Activated CD4-positive, alpha-beta memory T cell treated with anti-CD3 and anti-CD28 coated beads for 36 hours (primary cell): ENCODE results near the gene COL9A1. TPM values are rescaled to one million over a fixed set of nuclear protein-coding genes. Genes with fewer than 3 reads are reported as not detected.

Source experiments
- CTCF ChIA-PET: fragments of 350-600 bp; sonication (Branson Sonifier 250); formaldehyde crosslinking; loops from one replicate; lab custom pipeline; 2021; ENCODE audit warnings: antibody characterized with exemption, inconsistent platforms; lab: Charles Lee
- POLR2A ChIA-PET: fragments of 350-600 bp; sonication (Branson Sonifier 250); formaldehyde crosslinking; loops from one replicate; lab custom pipeline; 2021; ENCODE audit warnings: antibody characterized with exemption; lab: Charles Lee
- DNase-seq: peaks from one replicate; pipeline ENCODE4 v3.0.0-alpha.2; 2020
- H3K27ac Mint-ChIP-seq: one replicate; pipeline ENCODE4 v1.8.0; 2021; ENCODE audit warnings: mixed read lengths
- H3K27me3 Mint-ChIP-seq: one replicate; pipeline ENCODE4 v1.8.0; 2021; ENCODE audit warnings: mixed read lengths
- H3K36me3 Mint-ChIP-seq: one replicate; pipeline ENCODE4 v1.8.0; 2021; ENCODE audit warnings: mixed read lengths
- H3K4me1 Mint-ChIP-seq: one replicate; pipeline ENCODE4 v1.8.0; 2021; ENCODE audit warnings: low read depth, mixed read lengths
- H3K4me3 Mint-ChIP-seq: one replicate; pipeline ENCODE4 v1.8.0; 2021; ENCODE audit warnings: mild to moderate bottlenecking, mixed read lengths
- H3K9me3 Mint-ChIP-seq: one replicate; pipeline ENCODE4 v1.8.0; 2021; ENCODE audit warnings: mixed read lengths
- intact Hi-C: fragments of 100-400 bp; cut with micrococcal nuclease; formaldehyde crosslinking; loops from one replicate; pipeline ENCODE4 v1.15.1; 2023
- total RNA-seq, 2 experiments: library from RNA; stranded (reverse); gene quantifications; one replicate each; pipeline ENCODE4 v1.2.3, GENCODE V29; 2021

Gene COL9A1
- total RNA-seq, 2 experiments from 2014 or later, result not detected

DNA sequence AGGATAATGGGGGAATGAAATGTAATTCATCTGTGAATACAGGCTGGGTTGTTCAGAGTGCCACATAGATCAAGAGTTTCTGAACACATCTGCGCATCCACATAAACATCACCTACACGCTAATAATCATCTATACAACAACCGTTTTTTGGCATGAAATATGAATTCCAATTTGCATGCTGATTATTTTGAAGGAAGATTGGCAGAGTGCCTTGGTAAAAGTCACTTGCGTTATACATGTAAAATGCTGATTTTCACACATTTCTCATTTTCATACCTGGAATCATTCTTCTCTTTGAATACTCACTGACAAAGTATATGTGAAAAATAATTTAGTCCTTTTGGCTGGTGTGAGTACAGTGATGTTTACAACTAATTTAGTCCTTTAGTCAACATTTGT, 17.7 kb downstream of the COL9A1 start:
- peaks cover 32% of the 10 kb centered on the region for H3K27me3 Mint-ChIP-seq
- no peak overlapping the region for H3K27ac Mint-ChIP-seq
- ChIA-PET CTCF (interaction anchor here (2.2 kb wide), 1 partner anchor 25 kb away, joined by 5 read pairs; no protein-coding TSS in a partner anchor), POLR2A (no interaction called here)
- no peaks in the 10 kb centered on the region for H3K4me1 Mint-ChIP-seq
- no peaks in the 10 kb centered on the region for H3K9me3 Mint-ChIP-seq
- intact Hi-C loops, result no loop called here
- no peak overlapping the region for H3K4me3 Mint-ChIP-seq
- no peaks in the 10 kb centered on the region for H3K36me3 Mint-ChIP-seq
- DNase-seq, result no peak

DNA sequence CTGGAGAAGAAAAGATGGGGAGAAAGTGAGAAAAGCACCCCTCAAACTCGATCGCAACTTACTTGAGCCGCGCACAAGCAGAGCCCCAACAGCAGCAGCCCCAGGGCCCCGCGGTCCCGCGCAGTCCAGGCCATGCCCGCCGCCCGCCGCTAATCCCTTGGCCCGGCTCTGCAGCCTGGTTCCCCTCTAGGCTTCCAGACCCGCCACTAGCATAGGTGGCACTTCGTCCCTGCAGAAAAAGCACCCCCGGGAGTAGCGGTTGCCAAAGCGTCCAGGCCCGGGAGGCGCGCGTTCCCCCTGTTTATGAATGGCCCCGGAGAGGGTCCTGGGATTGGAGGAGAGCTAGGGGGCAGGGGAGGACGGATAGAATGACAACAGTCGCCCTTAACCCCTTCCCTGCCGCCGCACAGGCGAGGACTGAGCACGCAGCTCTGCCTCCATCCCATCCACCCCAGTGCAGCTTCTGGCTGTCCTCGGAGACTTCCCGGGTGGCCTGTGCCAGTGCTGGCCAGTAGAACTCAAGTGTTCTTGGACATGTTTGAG, 19.9 kb downstream of the COL9A1 start:
- intact Hi-C loops, result no loop called here
- H3K27ac Mint-ChIP-seq, result no peak overlapping the region
- no peaks in the 10 kb centered on the region for H3K9me3 Mint-ChIP-seq
- no peak for DNase-seq
- CTCF ChIA-PET, result interaction anchor here (1.5 to 2.2 kb wide), 2 partner anchors 26 to 27 kb away, joined by 3 to 5 read pairs; no protein-coding TSS in a partner anchor
- no peak overlapping the region for H3K4me3 Mint-ChIP-seq
- POLR2A ChIA-PET, result no interaction called here
- no peaks in the 10 kb centered on the region for H3K4me1 Mint-ChIP-seq
- H3K36me3 Mint-ChIP-seq, result no peaks in the 10 kb centered on the region
- H3K27me3 Mint-ChIP-seq, result peaks cover 36% of the 10 kb centered on the region

DNA sequence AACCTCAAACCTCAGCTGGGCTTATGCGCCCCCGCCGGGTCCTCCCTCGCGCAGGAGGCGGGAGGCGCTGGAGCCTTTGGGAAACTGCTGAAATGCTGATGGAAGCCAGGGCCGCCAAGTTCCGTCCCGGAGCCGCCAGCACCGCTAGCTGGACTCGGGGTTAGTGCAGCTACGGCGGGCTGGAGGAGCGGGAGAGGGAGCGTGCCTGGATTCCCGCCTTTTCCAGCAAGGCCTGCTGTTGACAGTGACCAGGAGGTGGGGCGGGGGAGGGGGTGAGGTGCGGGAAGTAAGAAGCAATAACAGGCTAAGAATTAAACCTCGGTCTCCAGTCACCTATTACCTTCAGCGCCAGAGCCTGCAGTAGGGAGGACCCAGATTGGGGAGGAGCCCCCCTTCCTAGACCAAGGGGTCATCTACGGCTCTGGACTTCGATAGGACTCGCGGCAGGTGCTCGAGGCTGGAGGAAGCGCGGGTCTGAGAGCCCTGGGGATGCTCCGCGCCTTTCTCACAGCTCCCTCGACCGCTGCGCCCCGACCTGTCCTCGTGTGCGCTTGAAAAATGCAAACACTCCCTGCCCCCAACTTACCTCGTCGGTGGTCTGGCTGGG, 20.5 kb downstream of the COL9A1 start:
- H3K9me3 Mint-ChIP-seq, result no peaks in the 10 kb centered on the region
- H3K36me3 Mint-ChIP-seq, result no peaks in the 10 kb centered on the region
- intact Hi-C loops, result no loop called here
- H3K4me3 Mint-ChIP-seq, result no peak overlapping the region
- no peaks in the 10 kb centered on the region for H3K4me1 Mint-ChIP-seq
- H3K27ac Mint-ChIP-seq, result no peak overlapping the region
- CTCF ChIA-PET, result no interaction called here
- no peak for DNase-seq
- POLR2A ChIA-PET, result no interaction called here
- peaks cover 39% of the 10 kb centered on the region for H3K27me3 Mint-ChIP-seq

DNA sequence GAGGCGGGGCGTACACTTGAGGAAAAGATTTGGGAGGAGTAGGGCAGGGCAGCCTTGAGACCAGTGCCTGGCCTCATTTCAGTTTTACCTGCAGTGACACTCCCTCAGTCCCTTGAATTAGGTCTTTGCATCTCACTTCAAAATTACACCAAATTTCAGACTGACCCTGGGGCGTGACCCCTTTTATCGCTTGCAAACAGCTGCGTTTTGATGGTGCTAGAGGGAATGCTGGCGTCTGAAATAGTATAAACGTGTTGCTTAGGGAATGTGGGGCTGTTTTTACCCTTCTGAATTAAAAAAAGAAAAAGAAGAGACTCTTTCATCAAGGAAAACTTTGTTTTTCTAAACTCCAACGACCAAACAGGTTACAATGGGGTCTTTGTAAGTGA, 21.0 kb downstream of the COL9A1 start:
- ChIA-PET CTCF (no interaction called here), POLR2A (no interaction called here)
- Mint-ChIP-seq H3K4me1 (no peaks in the 10 kb centered on the region), H3K27ac (no peak overlapping the region), H3K36me3 (no peaks in the 10 kb centered on the region), H3K9me3 (no peaks in the 10 kb centered on the region), H3K27me3 (peaks cover 39% of the 10 kb centered on the region), H3K4me3 (no peak overlapping the region)
- no peak for DNase-seq
- intact Hi-C loops, result no loop called here

DNA sequence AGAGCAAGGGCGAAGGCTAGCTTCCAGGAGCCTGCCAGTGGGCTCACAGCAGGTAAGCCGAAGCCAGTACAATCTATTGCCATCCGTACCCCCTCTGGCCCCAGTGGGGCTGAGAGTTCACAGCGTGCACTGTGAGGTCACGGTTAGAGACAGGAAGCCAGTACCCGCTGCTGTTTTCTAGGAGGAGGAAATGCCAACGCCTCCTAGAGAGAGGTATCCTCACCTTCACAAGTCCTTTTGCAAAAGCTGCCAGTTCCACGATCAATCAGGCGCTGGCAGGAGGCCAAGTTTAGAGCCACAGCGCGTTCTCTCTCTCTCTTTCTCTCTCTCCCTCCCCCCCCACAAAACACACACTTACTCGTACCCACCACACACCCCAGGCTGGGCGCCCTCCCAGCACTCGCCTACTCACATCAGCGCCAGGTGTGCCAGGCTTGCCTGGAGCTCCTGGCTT, 22.5 kb downstream of the COL9A1 start:
- intact Hi-C loops, result no loop called here
- CTCF ChIA-PET, result no interaction called here
- no peaks in the 10 kb centered on the region for H3K9me3 Mint-ChIP-seq
- no peaks in the 10 kb centered on the region for H3K36me3 Mint-ChIP-seq
- H3K4me3 Mint-ChIP-seq, result no peak overlapping the region
- POLR2A ChIA-PET, result no interaction called here
- no peaks in the 10 kb centered on the region for H3K4me1 Mint-ChIP-seq
- no peak for DNase-seq
- no peak overlapping the region for H3K27ac Mint-ChIP-seq
- peaks cover 39% of the 10 kb centered on the region for H3K27me3 Mint-ChIP-seq

GRCh38 chr6:70277470-70277869, 25.4 kb downstream of the COL9A1 start:
- Mint-ChIP-seq H3K4me1 (no peaks in the 10 kb centered on the region), H3K27ac (no peak overlapping the region), H3K36me3 (no peaks in the 10 kb centered on the region), H3K27me3 (peaks cover 23% of the 10 kb centered on the region), H3K9me3 (no peaks in the 10 kb centered on the region), H3K4me3 (no peak overlapping the region)
- intact Hi-C loops, result no loop called here
- no peak for DNase-seq
- ChIA-PET POLR2A (no interaction called here), CTCF (no interaction called here)

- Mint-ChIP-seq H3K27me3 (peaks cover 7% of the 10 kb centered on the region), H3K4me3 (no peak overlapping the region), H3K36me3 (no peaks in the 10 kb centered on the region), H3K27ac (no peak overlapping the region), H3K9me3 (no peaks in the 10 kb centered on the region), H3K4me1 (no peaks in the 10 kb centered on the region)
- ChIA-PET POLR2A (no interaction called here), CTCF (no interaction called here)
- intact Hi-C loops, result no loop called here
- DNase-seq, result no peak
Measured at GRCh38 chr6:70274338-70274737, 28.5 kb downstream of the COL9A1 start.

DNA sequence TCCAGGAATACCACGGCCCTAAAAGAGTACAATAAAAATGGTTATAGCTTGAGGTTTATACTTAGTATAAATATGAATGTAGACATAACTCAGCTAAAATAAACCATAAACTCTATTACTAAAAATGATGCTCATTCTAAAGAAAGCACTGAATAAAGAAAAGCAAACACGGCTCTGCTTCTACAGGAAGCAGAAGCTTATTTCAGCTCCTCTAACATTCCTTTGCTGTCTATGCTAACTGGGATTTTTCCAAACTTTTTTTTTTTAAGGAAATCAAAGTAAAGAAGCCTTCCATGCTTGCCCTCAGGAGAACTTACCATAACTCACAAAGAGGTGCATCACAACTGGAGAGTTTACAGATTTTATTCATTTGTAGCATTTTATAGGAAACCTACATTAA, 30.8 kb downstream of the COL9A1 start:
- no peaks in the 10 kb centered on the region for H3K9me3 Mint-ChIP-seq
- ChIA-PET CTCF (no interaction called here), POLR2A (no interaction called here)
- H3K4me3 Mint-ChIP-seq, result no peak overlapping the region
- no peak overlapping the region for H3K27ac Mint-ChIP-seq
- no peaks in the 10 kb centered on the region for H3K4me1 Mint-ChIP-seq
- intact Hi-C loops, result no loop called here
- H3K27me3 Mint-ChIP-seq, result peaks cover 5% of the 10 kb centered on the region
- H3K36me3 Mint-ChIP-seq, result no peaks in the 10 kb centered on the region
- no peak for DNase-seq

GRCh38 chr6:70270287-70271005, 32.4 kb downstream of the COL9A1 start:
- H3K27ac Mint-ChIP-seq, result no peak overlapping the region
- H3K4me3 Mint-ChIP-seq, result no peak overlapping the region
- peaks cover 5% of the 10 kb centered on the region for H3K27me3 Mint-ChIP-seq
- DNase-seq, result no peak
- CTCF ChIA-PET, result no interaction called here
- H3K36me3 Mint-ChIP-seq, result no peaks in the 10 kb centered on the region
- no peaks in the 10 kb centered on the region for H3K4me1 Mint-ChIP-seq
- POLR2A ChIA-PET, result no interaction called here
- H3K9me3 Mint-ChIP-seq, result no peaks in the 10 kb centered on the region
- intact Hi-C loops, result no loop called here

- no peaks in the 10 kb centered on the region for H3K36me3 Mint-ChIP-seq
- H3K4me3 Mint-ChIP-seq, result no peak overlapping the region
- H3K4me1 Mint-ChIP-seq, result no peaks in the 10 kb centered on the region
- CTCF ChIA-PET, result no interaction called here
- POLR2A ChIA-PET, result no interaction called here
- intact Hi-C loops, result no loop called here
- peaks cover 2% of the 10 kb centered on the region for H3K27me3 Mint-ChIP-seq
- no peaks in the 10 kb centered on the region for H3K9me3 Mint-ChIP-seq
- no peak for DNase-seq
- H3K27ac Mint-ChIP-seq, result no peak overlapping the region
Measured at GRCh38 chr6:70266142-70266541, 36.7 kb downstream of the COL9A1 start.

- CTCF ChIA-PET, result no interaction called here
- Mint-ChIP-seq H3K9me3 (no peaks in the 10 kb centered on the region), H3K27ac (no peak overlapping the region), H3K4me3 (no peak overlapping the region), H3K36me3 (no peaks in the 10 kb centered on the region), H3K27me3 (peaks cover 2% of the 10 kb centered on the region), H3K4me1 (no peaks in the 10 kb centered on the region)
- POLR2A ChIA-PET, result no interaction called here
- intact Hi-C loops, result no loop called here
- DNase-seq, result no peak
Measured at GRCh38 chr6:70264306-70264705, 38.6 kb downstream of the COL9A1 start.

- no peaks in the 10 kb centered on the region for H3K4me1 Mint-ChIP-seq
- no peaks in the 10 kb centered on the region for H3K27me3 Mint-ChIP-seq
- POLR2A ChIA-PET, result no interaction called here
- no peaks in the 10 kb centered on the region for H3K36me3 Mint-ChIP-seq
- intact Hi-C loops, result no loop called here
- CTCF ChIA-PET, result no interaction called here
- DNase-seq, result no peak
- no peak overlapping the region for H3K27ac Mint-ChIP-seq
- H3K4me3 Mint-ChIP-seq, result no peak overlapping the region
- no peaks in the 10 kb centered on the region for H3K9me3 Mint-ChIP-seq
Measured at GRCh38 chr6:70258483-70258882, 44.4 kb downstream of the COL9A1 start.
